ENCODE results near the gene ZNF225.
A peak's percentile ranks its signal among the peaks of the same experiment; 100 is the strongest.

DNA sequence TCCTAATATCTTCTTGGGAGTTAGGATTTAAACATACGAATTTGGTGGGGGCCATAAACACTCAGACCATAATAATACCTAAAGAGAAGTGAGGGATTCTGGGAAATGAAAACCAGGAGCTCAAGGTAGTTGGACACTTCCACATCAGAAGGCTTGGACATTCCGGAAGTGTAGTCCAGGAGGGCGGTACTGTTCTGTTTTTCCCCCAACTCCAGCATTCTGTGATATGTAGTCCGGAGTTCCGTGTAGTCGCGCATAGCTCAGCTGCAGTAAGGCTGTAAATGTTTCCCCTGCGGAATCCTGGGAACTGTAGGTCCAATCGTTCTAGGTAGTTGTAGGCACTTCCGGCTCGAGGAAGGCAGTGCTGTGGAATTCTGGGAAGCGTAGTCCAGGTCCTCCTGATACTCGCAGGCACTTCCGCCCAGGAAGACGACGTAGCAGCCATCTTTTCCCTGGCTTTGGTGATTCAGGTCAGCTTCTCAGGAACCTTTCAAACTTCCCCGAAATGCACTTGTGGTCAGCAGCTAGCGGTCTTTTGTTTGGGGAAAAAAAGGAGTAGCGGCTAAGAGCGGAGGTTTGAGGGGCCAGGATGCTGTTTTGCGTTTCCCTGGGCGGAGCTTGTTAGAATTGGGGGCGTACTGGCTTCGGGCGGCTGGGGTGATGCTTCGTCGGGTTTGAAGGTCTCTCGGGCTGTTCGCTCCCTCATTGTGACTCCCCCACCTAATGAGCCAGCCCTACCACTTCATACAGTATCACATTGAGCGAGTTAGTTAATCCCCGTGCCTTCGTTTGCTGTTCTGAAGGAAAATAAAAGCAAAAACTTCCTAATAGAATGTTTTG is 51.7 kb downstream of the ZNF225 start, which contains the start of gene ZNF226:
- peak in 1 of 2 donors; percentile 53 for TF ChIP-seq POLR2A (IDR thresholded peaks at IDR 0.05)
- TF ChIP-seq, protein P1, sequence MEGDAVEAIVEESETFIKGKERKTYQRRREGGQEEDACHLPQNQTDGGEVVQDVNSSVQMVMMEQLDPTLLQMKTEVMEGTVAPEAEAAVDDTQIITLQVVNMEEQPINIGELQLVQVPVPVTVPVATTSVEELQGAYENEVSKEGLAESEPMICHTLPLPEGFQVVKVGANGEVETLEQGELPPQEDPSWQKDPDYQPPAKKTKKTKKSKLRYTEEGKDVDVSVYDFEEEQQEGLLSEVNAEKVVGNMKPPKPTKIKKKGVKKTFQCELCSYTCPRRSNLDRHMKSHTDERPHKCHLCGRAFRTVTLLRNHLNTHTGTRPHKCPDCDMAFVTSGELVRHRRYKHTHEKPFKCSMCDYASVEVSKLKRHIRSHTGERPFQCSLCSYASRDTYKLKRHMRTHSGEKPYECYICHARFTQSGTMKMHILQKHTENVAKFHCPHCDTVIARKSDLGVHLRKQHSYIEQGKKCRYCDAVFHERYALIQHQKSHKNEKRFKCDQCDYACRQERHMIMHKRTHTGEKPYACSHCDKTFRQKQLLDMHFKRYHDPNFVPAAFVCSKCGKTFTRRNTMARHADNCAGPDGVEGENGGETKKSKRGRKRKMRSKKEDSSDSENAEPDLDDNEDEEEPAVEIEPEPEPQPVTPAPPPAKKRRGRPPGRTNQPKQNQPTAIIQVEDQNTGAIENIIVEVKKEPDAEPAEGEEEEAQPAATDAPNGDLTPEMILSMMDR (IDR thresholded peaks at IDR 0.05), result no peak
